ENCODE data around the gene ALKBH4.
"Not testable (repeated sequence)": the region's sequence is repeated elsewhere in the genome, so short reads cannot be mapped to it uniquely, and the experiment has no call there.

The ALKBH4 gene

DNA sequence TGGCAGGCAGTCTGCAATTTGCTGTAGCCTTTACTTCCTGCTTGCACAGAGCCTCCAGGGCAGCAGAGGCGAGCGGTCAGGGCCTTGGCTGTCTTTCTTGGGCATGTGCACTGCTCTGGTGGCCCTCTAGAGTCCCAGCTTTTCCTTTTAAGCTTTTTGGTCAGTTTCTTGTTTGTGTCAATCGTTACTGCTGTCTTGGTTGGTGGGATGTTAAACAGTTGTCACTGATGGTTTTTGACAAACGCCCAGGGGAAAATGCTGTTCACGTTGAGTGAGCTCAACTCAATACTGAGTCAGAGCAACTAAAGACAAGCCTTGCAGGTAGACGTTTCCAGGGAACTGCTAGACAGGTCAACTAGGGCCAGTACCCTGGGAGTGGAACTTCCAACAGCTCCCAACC is 54.5 kb downstream of the ALKBH4 start:
- TF ChIP-seq, protein P1, sequence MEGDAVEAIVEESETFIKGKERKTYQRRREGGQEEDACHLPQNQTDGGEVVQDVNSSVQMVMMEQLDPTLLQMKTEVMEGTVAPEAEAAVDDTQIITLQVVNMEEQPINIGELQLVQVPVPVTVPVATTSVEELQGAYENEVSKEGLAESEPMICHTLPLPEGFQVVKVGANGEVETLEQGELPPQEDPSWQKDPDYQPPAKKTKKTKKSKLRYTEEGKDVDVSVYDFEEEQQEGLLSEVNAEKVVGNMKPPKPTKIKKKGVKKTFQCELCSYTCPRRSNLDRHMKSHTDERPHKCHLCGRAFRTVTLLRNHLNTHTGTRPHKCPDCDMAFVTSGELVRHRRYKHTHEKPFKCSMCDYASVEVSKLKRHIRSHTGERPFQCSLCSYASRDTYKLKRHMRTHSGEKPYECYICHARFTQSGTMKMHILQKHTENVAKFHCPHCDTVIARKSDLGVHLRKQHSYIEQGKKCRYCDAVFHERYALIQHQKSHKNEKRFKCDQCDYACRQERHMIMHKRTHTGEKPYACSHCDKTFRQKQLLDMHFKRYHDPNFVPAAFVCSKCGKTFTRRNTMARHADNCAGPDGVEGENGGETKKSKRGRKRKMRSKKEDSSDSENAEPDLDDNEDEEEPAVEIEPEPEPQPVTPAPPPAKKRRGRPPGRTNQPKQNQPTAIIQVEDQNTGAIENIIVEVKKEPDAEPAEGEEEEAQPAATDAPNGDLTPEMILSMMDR (conservative IDR thresholded peaks at IDR 0.05; ENCODE audit: control insufficient read depth, insufficient read depth, low read depth, low read length): no peak

DNA sequence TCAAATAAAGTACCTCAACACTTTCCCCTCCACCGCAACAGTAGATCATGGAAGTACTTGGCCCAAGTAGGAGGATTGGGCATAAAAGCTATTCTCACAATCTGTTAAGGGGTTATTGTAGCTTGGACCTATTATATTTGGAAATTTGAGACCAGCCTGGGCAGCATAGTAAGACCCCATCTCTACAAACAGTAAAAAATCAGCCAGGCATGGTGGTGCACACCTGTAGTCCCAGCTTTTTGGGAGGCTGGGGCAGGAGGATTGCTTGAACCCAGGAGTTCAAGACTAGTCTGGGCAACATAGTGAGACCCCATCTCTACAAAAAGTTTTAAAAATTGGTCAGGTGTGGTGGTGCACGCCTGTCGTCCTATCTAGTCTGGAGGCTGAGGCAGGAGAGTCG is 55.3 kb downstream of the ALKBH4 start:
- DNase-seq (ENCODE audit: low read depth): no peak
- TF ChIP-seq, protein P1 (conservative IDR thresholded peaks at IDR 0.05; ENCODE audit: control insufficient read depth, insufficient read depth, low read depth, low read length): no peak
- no peak overlapping the region for H3K4me3 ChIP-seq (ENCODE audit: control insufficient read depth, low read depth, low read length)

More for the DNA sequence above, 54.5 kb downstream of the ALKBH4 start:
- H3K4me3 ChIP-seq (ENCODE audit: control insufficient read depth, low read depth, low read length): no peak overlapping the region
- no peak for DNase-seq (ENCODE audit: low read depth)

DNA sequence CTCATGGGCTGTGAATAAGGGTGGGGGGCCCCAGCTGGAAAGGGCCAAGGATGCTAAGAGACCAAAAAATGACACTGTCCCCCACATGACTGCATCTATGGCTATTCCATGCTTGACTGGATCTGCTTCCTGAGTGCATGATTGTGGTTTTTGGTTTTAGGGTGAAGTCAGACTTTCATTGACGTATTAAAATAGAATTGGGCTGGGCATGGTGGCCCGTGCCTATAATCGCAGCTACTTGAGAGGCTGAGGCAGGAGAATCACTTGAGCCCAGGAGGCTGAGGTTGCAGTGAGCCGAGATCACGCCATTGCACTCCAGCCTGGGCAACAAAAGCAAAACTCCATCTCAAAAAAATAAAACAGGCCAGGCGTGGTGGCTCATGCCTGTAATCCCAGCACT is 56.1 kb downstream of the ALKBH4 start:
- not testable (repeated sequence) for H3K4me3 ChIP-seq (ENCODE audit: control insufficient read depth, low read depth, low read length); DNase-seq (ENCODE audit: low read depth)

DNA sequence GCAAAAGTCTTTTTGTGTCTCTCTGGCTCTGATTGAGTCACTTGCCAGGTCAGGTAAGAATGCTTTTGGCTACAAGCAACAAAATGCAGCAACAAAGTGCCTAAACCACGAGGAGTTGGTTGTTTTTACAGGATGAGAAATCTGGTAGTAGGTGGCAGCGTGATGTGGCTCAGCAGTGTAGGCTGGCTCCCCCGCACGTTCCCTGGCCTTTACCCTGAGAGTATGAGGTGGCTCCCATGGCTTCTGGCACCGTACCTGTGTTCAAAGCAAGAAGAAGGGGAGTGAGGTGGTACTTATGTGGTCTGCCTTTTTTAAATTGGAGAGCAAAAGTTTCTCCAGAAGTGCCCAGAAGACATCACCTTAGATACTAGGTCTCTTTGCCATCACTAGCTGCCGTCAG is 56.8 kb downstream of the ALKBH4 start:
- no peak for DNase-seq (ENCODE audit: low read depth)
- TF ChIP-seq, protein P1 (conservative IDR thresholded peaks at IDR 0.05; ENCODE audit: control insufficient read depth, insufficient read depth, low read depth, low read length): no peak
- no peak overlapping the region for H3K4me3 ChIP-seq (ENCODE audit: control insufficient read depth, low read depth, low read length)
